DND-41 (cell line): ENCODE data around the gene C9orf72.

Source experiments
- CTCF ChIP-seq: IDR thresholded peaks from 2 replicates; pipeline ENCODE4 v1.5.1; 2012; ENCODE audit warnings: borderline replicate concordance, low read length, moderate library complexity, mild to moderate bottlenecking; ENCODE audit not compliant: poor library complexity, severe bottlenecking; ENCODE audit errors: extremely low read depth
- EZH2 ChIP-seq: IDR thresholded peaks from 3 replicates; pipeline ENCODE4 v1.6.1; 2012; ENCODE audit warnings: borderline replicate concordance, low read depth, mild to moderate bottlenecking, moderate library complexity, low read length, inconsistent platforms; ENCODE audit not compliant: severe bottlenecking

DNA sequence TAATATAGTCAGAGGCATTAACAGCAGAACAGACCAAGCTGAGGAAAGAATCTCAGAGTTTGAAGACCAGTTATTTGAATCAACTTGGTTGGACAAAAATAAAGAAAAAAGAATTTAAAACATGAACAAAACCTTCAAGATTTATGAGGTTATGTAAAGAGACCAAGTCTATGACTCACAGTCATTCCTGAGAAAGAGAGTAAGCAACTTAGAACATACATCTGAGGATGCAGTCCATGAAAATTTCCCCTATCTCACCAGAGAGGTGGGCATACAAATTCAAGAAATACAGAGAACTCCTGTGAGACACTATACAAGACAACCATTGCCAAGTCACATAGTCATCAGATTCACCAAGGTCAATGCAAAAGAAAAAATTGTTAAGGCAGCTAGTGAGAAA is 17.4 kb upstream of the C9orf72 start:
- no peak for TF ChIP-seq EZH2
- TF ChIP-seq CTCF, result no peak
